Mammary epithelial cell (primary cell): ENCODE data around the gene SLC25A45.

ENCODE experiments used
- CTCF ChIP-seq, 2 donors: IDR thresholded peaks in 1 of 2; conservative IDR thresholded peaks in 1 of 2; 2 replicates each; pipeline ENCODE4 v1.5.1; 2011 to 2012; ENCODE audit warnings: inconsistent platforms in 2 of 2, low read length in 2 of 2, mild to moderate bottlenecking in 2 of 2, control low read depth in 1 of 2, low read depth in 1 of 2; ENCODE audit not compliant: insufficient read depth in 1 of 2; ENCODE audit errors: extremely low read depth in 1 of 2
- EZH2 ChIP-seq: IDR thresholded peaks from 2 replicates; pipeline ENCODE4 v1.6.1; 2012; ENCODE audit warnings: low read length, inconsistent platforms, borderline replicate concordance

DNA sequence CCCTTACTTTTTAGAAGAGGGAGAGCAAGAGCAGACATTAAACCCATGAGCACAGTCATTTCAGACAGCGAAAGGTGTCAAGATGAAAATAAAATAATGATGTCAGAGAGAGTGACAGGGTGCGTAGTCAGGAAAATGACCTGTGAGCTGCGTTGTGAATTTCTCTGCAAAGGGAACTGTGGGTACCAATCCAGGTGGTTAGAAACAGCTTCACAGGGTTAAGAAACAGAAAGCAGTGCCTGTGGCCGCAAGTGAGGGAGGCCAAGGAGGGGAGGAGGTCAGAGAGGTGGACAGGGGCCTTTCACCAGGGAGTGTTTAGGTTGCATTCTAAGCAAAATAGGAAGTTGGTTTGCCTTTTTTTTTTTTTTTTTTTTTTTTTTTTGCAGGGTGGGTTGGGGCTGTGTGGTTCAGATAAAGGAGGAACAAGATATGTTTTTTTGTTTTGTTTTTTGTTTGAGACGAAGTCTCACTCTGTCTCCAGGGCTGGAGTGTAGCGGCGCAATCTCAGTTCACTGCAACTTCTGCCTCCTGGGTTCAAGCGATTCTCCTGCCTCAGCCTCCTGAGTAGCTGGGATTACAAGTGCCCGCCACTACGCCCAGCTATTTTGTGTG is 20.0 kb downstream of the SLC25A45 start:
- TF ChIP-seq CTCF (conservative IDR thresholded peaks at IDR 0.05 in 1 of 2, IDR thresholded peaks at IDR 0.05 in 1 of 2; ENCODE audit: extremely low read depth in 1 of 2, insufficient read depth in 1 of 2, low read depth in 1 of 2, low read length in 2 of 2) (no peak), EZH2 (no peak)
